DMS 273 (cell line): ENCODE results near the gene BRICD5.
"Not testable (repeated sequence)": the region's sequence is repeated elsewhere in the genome, so short reads cannot be mapped to it uniquely, and the experiment has no call there.

Experiments used
- DNase-seq: peaks from one replicate; lab custom pipeline; 2025; ENCODE audit not compliant: unreplicated experiment; lab: John Stamatoyannopoulos, UW

BRICD5 gene

GRCh38 chr16:2223221-2223941 lies 12.7 kb upstream of the BRICD5 start, which contains the start of gene E4F1:
Gene E4F1 (plus strand): TSS chr16:2223591. CDS start chr16:2223614, 23 bp downstream.
- peak; percentile 100 for DNase-seq

- DNase-seq = no peak
These were observed 5.7 kb upstream of the BRICD5 start for GRCh38 chr16:2216330-2216729.

GRCh38 chr16:2214719-2214968 lies 4.0 kb upstream of the BRICD5 start, which contains the start of gene PGP:
Gene PGP (minus strand): TSS chr16:2214840. CDS start chr16:2214777, 63 bp downstream.
- DNase-seq = no peak

GRCh38 chr16:2213817-2214718 lies 3.4 kb upstream of the BRICD5 start:
- peak; percentile 76 for DNase-seq

- DNase-seq = peak; percentile 51
These were observed 2.0 kb upstream of the BRICD5 start for GRCh38 chr16:2212362-2213324.

- DNase-seq = no peak
These were observed 1.3 kb upstream of the BRICD5 start for GRCh38 chr16:2211923-2212347.

- DNase-seq = no peak
These were observed 692 bp downstream of the BRICD5 start for GRCh38 chr16:2210009-2210332.

GRCh38 chr16:2209258-2210008 lies 1.2 kb downstream of the BRICD5 start:
- DNase-seq = peak; percentile 68

GRCh38 chr16:2208772-2209171 lies 1.9 kb downstream of the BRICD5 start:
- no peak for DNase-seq

GRCh38 chr16:2208308-2208707 lies 2.4 kb downstream of the BRICD5 start:
- peak; percentile 52 for DNase-seq

- DNase-seq = no peak
These were observed 2.8 kb downstream of the BRICD5 start for GRCh38 chr16:2207872-2208271.

- DNase-seq = no peak
These were observed 3.8 kb downstream of the BRICD5 start for GRCh38 chr16:2206780-2207433.

- no peak for DNase-seq
These were observed 4.3 kb downstream of the BRICD5 start for GRCh38 chr16:2206420-2206779.

GRCh38 chr16:2205967-2206313 lies 4.7 kb downstream of the BRICD5 start:
- peak; percentile 68 for DNase-seq

- DNase-seq = peak; percentile 95
These were observed 5.3 kb downstream of the BRICD5 start, which contains the start of gene MLST8 for GRCh38 chr16:2205104-2205966. Gene MLST8 (plus strand): TSS chr16:2205454. CDS start chr16:2206086, 632 bp downstream.

GRCh38 chr16:2204416-2205103 lies 6.1 kb downstream of the BRICD5 start:
- DNase-seq = no peak

GRCh38 chr16:2203119-2203688 lies 7.5 kb downstream of the BRICD5 start:
- not testable (repeated sequence) for DNase-seq

- no peak for DNase-seq
These were observed 10.3 kb downstream of the BRICD5 start for GRCh38 chr16:2200313-2200712.
